Measurements from ENCODE around the gene ZNF710. TPM values are rescaled to one million over a fixed set of nuclear protein-coding genes. Genes with fewer than 3 reads are reported as not detected.

The ZNF710 gene
- total RNA-seq, 4 donors from 2014 or later = 7.3 to 13.2 (median 11.4) TPM

GRCh38 chr15:90086868-90087268 lies 85.7 kb downstream of the ZNF710 start:
- H3K4me1 ChIP-seq = peaks cover 0 to 22% (median 9%) of the 10 kb centered on the region in 3 donors
- no peak for TF ChIP-seq POLR2A (IDR thresholded peaks at IDR 0.05)
- TF ChIP-seq POLR2AphosphoS5 (IDR thresholded peaks at IDR 0.05) = no peak
- TF ChIP-seq, protein P1, sequence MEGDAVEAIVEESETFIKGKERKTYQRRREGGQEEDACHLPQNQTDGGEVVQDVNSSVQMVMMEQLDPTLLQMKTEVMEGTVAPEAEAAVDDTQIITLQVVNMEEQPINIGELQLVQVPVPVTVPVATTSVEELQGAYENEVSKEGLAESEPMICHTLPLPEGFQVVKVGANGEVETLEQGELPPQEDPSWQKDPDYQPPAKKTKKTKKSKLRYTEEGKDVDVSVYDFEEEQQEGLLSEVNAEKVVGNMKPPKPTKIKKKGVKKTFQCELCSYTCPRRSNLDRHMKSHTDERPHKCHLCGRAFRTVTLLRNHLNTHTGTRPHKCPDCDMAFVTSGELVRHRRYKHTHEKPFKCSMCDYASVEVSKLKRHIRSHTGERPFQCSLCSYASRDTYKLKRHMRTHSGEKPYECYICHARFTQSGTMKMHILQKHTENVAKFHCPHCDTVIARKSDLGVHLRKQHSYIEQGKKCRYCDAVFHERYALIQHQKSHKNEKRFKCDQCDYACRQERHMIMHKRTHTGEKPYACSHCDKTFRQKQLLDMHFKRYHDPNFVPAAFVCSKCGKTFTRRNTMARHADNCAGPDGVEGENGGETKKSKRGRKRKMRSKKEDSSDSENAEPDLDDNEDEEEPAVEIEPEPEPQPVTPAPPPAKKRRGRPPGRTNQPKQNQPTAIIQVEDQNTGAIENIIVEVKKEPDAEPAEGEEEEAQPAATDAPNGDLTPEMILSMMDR (IDR thresholded peaks at IDR 0.05) = peak in 3 of 4 experiments; percentile 43 to 65 (median 44)
- 100% methylated on average over 1 of the region's 7 CpGs; no CpG with 5 or more reads in 1 of the 2 donors for WGBS, 2 donors (ENCODE audit: low coverage in 1 of 2)
- H3K4me3 ChIP-seq = no peak overlapping the region
- ATAC-seq = no peak
- no peaks in the 10 kb centered on the region for H3K27me3 ChIP-seq
- H3K27ac ChIP-seq = peak overlapping the region in 1 of 4 donors; percentile 20
- no peaks in the 10 kb centered on the region for H3K9me3 ChIP-seq
- peaks cover 0 to 92% of the 10 kb centered on the region in 2 donors for H3K36me3 ChIP-seq

GRCh38 chr15:90087454-90088154 lies 86.5 kb downstream of the ZNF710 start:
- WGBS, 2 donors (ENCODE audit: low coverage in 1 of 2) = 53 to 83% methylated on average over 8 to 11 of the region's 20 CpGs
- Histone ChIP-seq H3K36me3 (peaks cover 0 to 85% of the 10 kb centered on the region in 2 donors), H3K4me1 (peaks cover 0 to 15% (median 2%) of the 10 kb centered on the region in 3 donors), H3K27me3 (no peaks in the 10 kb centered on the region), H3K4me3 (no peak overlapping the region), H3K27ac (peak overlapping the region in 2 of 4 donors; percentile 20 to 41), H3K9me3 (no peaks in the 10 kb centered on the region)
- ATAC-seq = peak; percentile 34
- TF ChIP-seq EP300 (IDR thresholded peaks at IDR 0.05) = no peak
- TF ChIP-seq, protein P1 (IDR thresholded peaks at IDR 0.05) = no peak
- no peak for TF ChIP-seq POLR2A (IDR thresholded peaks at IDR 0.05)
- TF ChIP-seq POLR2AphosphoS5 (IDR thresholded peaks at IDR 0.05) = no peak

GRCh38 chr15:90090226-90090848 lies 89.2 kb downstream of the ZNF710 start:
- peaks cover 0 to 61% of the 10 kb centered on the region in 2 donors for H3K36me3 ChIP-seq
- TF ChIP-seq, protein P1 (IDR thresholded peaks at IDR 0.05) = no peak
- TF ChIP-seq POLR2AphosphoS5 (IDR thresholded peaks at IDR 0.05) = no peak
- TF ChIP-seq EP300 (IDR thresholded peaks at IDR 0.05) = no peak
- TF ChIP-seq POLR2A (IDR thresholded peaks at IDR 0.05) = no peak
- peak overlapping the region in 3 of 4 donors; percentile 24 to 48 (median 47) for H3K27ac ChIP-seq

GRCh38 chr15:90091156-90091931 lies 90.2 kb downstream of the ZNF710 start:
- H3K9me3 ChIP-seq = no peaks in the 10 kb centered on the region
- no peak overlapping the region for H3K4me3 ChIP-seq
- WGBS, 2 donors (ENCODE audit: low coverage in 1 of 2) = 92 to 100% methylated on average over 1 to 10 of the region's 17 CpGs
- ATAC-seq = no peak
- peaks cover 0 to 40% (median 0%) of the 10 kb centered on the region in 3 donors for H3K4me1 ChIP-seq
- no peaks in the 10 kb centered on the region for H3K27me3 ChIP-seq
- peaks cover 0 to 51% of the 10 kb centered on the region in 2 donors for H3K36me3 ChIP-seq
- H3K27ac ChIP-seq = peak overlapping the region in 1 of 4 donors; percentile 48
- TF ChIP-seq POLR2A (IDR thresholded peaks at IDR 0.05) = no peak
- no peak for TF ChIP-seq EP300 (IDR thresholded peaks at IDR 0.05)

More at GRCh38 chr15:90090226-90090848, 89.2 kb downstream of the ZNF710 start:
- WGBS, 2 donors (ENCODE audit: low coverage in 1 of 2) = 77 to 100% methylated on average over 1 to 4 of the region's 11 CpGs
- Histone ChIP-seq H3K4me1 (peaks cover 0 to 30% (median 0%) of the 10 kb centered on the region in 3 donors), H3K9me3 (no peaks in the 10 kb centered on the region), H3K4me3 (no peak overlapping the region), H3K27me3 (no peaks in the 10 kb centered on the region)
- no peak for ATAC-seq

DNA sequence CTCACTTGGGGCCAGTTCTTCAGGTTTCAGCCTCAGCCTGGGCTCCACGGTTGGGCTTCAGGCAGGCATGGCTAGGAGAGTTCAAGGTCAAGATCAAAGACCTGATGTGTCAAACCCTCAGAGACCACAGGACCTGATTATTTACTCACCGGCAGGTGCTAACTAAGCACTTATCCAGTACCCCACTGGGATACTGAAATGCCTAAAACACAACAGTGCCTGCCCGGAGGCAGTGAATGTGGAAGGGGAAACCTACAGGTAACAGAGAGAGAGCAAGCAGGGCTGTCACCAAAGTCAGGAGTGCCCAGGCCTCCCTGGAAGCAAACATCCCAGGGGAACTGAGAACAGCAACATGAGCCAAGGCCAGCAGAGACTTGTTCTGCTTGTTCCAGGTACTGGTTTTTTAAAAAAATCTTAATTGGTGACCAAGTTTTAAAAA lies 94.4 kb downstream of the ZNF710 start:
- ATAC-seq = no peak
- no peak for TF ChIP-seq POLR2A (IDR thresholded peaks at IDR 0.05)
- TF ChIP-seq, protein P1 (IDR thresholded peaks at IDR 0.05) = no peak
- Histone ChIP-seq H3K4me3 (no peak overlapping the region), H3K4me1 (peaks cover 3 to 77% (median 22%) of the 10 kb centered on the region in 3 donors), H3K9me3 (no peaks in the 10 kb centered on the region), H3K27me3 (no peaks in the 10 kb centered on the region), H3K36me3 (peaks cover 0 to 10% of the 10 kb centered on the region in 2 donors), H3K27ac (peak overlapping the region in 3 of 4 donors; percentile 69 to 100 (median 96))
- WGBS, 2 donors (ENCODE audit: low coverage in 1 of 2) = 36 to 53% methylated on average over 2 of the region's 3 CpGs
